Neutrophil (primary cell): ENCODE results near the gene PDLIM1.

Source experiments
- H3K27ac ChIP-seq: fragments of 200-600 bp; sonication (generic); 2 replicates; pipeline ENCODE4 v1.5.1; 2016; ENCODE audit warnings: mild to moderate bottlenecking, moderate library complexity
- H3K27me3 ChIP-seq: fragments of 200-600 bp; sonication (generic); 2 replicates; pipeline ENCODE4 v1.6.0; 2016; ENCODE audit warnings: mild to moderate bottlenecking
- H3K36me3 ChIP-seq: fragments of 200-600 bp; sonication (generic); 2 replicates; pipeline ENCODE4 v1.5.1; 2017
- H3K4me1 ChIP-seq, 2 experiments: fragments of 200-600 bp in 1 of 2; sonication (generic) in 1 of 2; 1 replicate in 1 of 2; 2 replicates in 1 of 2; pipeline versions ENCODE4 v1.5.1 to v1.6.1; 2013 to 2016; ENCODE audit warnings: low read depth in 1 of 2, low read length in 1 of 2, mild to moderate bottlenecking in 1 of 2, moderate library complexity in 1 of 2; ENCODE audit not compliant: control insufficient read depth in 1 of 2, insufficient read depth in 1 of 2
- H3K4me3 ChIP-seq, 2 experiments: fragments of 200-600 bp in 1 of 2; sonication (generic) in 1 of 2; 1 replicate in 1 of 2; 2 replicates in 1 of 2; pipeline ENCODE4 v1.5.1; 2013 to 2016; ENCODE audit warnings: low read depth in 1 of 2, low read length in 1 of 2, mild to moderate bottlenecking in 1 of 2, moderate library complexity in 1 of 2
- H3K9me3 ChIP-seq: fragments of 200-600 bp; sonication (generic); 2 replicates; pipeline ENCODE4 v1.5.1; 2016
- CTCF ChIP-seq: fragments of 200-600 bp; sonication (generic); IDR thresholded peaks from 2 replicates; pipeline ENCODE4 v1.5.1; 2016; ENCODE audit warnings: antibody characterized with exemption

Gene PDLIM1

GRCh38 chr10:95201736-95202135 is 89.1 kb downstream of the PDLIM1 start:
- Histone ChIP-seq H3K27me3 (no peaks in the 10 kb centered on the region), H3K4me1 (peaks cover 13 to 21% of the 10 kb centered on the region in 2 experiments), H3K36me3 (no peaks in the 10 kb centered on the region), H3K4me3 (no peak overlapping the region), H3K27ac (no peak overlapping the region), H3K9me3 (no peaks in the 10 kb centered on the region)
- TF ChIP-seq CTCF, result no peak

GRCh38 chr10:95196046-95196445 is 94.8 kb downstream of the PDLIM1 start:
- peak overlapping the region; percentile 68 for H3K27ac ChIP-seq
- H3K36me3 ChIP-seq, result no peaks in the 10 kb centered on the region
- H3K9me3 ChIP-seq, result no peaks in the 10 kb centered on the region
- H3K4me1 ChIP-seq, result peaks cover 30 to 43% of the 10 kb centered on the region in 2 experiments
- H3K27me3 ChIP-seq, result no peaks in the 10 kb centered on the region
- no peak for TF ChIP-seq CTCF
- no peak overlapping the region for H3K4me3 ChIP-seq

GRCh38 chr10:95193944-95194343 is 96.9 kb downstream of the PDLIM1 start, which contains the start of gene ACSM6:
Gene ACSM6, plus strand, starts transcription at chr10:95194238. Its CDS starts 248 bp downstream, at chr10:95194486.
- no peak for TF ChIP-seq CTCF
- Histone ChIP-seq H3K9me3 (no peaks in the 10 kb centered on the region), H3K4me1 (peaks cover 26 to 39% of the 10 kb centered on the region in 2 experiments), H3K27ac (peak within 1 kb of the TSS; percentile 68), H3K4me3 (no peak within 1 kb of the TSS), H3K36me3 (no peaks in the 10 kb centered on the region), H3K27me3 (no peaks in the 10 kb centered on the region)

- Histone ChIP-seq H3K27me3 (no peaks in the 10 kb centered on the region), H3K9me3 (no peaks in the 10 kb centered on the region), H3K4me1 (peaks cover 9 to 18% of the 10 kb centered on the region in 2 experiments), H3K4me3 (no peak overlapping the region), H3K27ac (no peak overlapping the region), H3K36me3 (no peaks in the 10 kb centered on the region)
- TF ChIP-seq CTCF, result no peak
Measured at GRCh38 chr10:95188593-95188992, 102.2 kb downstream of the PDLIM1 start.

- Histone ChIP-seq H3K36me3 (no peaks in the 10 kb centered on the region), H3K4me3 (no peak overlapping the region), H3K9me3 (no peaks in the 10 kb centered on the region), H3K27me3 (peaks cover 1% of the 10 kb centered on the region), H3K4me1 (peaks cover 15 to 19% of the 10 kb centered on the region in 2 experiments), H3K27ac (no peak overlapping the region)
- no peak for TF ChIP-seq CTCF
Measured at GRCh38 chr10:95187617-95188016, 103.2 kb downstream of the PDLIM1 start.
